Stomach (tissue), 4 donors: ENCODE measurements around the gene ISOC1.

Experiments used
- CTCF ChIP-seq, 7 experiments: fragments of 450-650 bp in 4 of 7; fragments of 200-600 bp in 3 of 7; sonication (generic) in 3 of 7; IDR thresholded peaks; one replicate each; pipeline ENCODE4 v1.5.1; 2016 to 2019; ENCODE audit warnings: antibody characterized with exemption in 7 of 7, control low read depth in 2 of 7, mild to moderate bottlenecking in 1 of 7
- EP300 ChIP-seq: sonication (generic); formaldehyde crosslinking; IDR thresholded peaks from one replicate; pipeline ENCODE4 v1.6.1; 2017; ENCODE audit warnings: antibody characterized with exemption
- POLR2A ChIP-seq, 4 donors: fragments of 450-650 bp; IDR thresholded peaks; one replicate each; pipeline ENCODE4 v1.6.1; 2016; ENCODE audit warnings: antibody characterized with exemption in 4 of 4, control low read depth in 2 of 4, mild to moderate bottlenecking in 1 of 4, moderate library complexity in 1 of 4
- POLR2AphosphoS5 ChIP-seq, 3 donors: sonication (generic); formaldehyde crosslinking; IDR thresholded peaks; one replicate each; pipeline ENCODE4 v1.6.1; 2016; ENCODE audit warnings: antibody characterized with exemption in 3 of 3

DNA sequence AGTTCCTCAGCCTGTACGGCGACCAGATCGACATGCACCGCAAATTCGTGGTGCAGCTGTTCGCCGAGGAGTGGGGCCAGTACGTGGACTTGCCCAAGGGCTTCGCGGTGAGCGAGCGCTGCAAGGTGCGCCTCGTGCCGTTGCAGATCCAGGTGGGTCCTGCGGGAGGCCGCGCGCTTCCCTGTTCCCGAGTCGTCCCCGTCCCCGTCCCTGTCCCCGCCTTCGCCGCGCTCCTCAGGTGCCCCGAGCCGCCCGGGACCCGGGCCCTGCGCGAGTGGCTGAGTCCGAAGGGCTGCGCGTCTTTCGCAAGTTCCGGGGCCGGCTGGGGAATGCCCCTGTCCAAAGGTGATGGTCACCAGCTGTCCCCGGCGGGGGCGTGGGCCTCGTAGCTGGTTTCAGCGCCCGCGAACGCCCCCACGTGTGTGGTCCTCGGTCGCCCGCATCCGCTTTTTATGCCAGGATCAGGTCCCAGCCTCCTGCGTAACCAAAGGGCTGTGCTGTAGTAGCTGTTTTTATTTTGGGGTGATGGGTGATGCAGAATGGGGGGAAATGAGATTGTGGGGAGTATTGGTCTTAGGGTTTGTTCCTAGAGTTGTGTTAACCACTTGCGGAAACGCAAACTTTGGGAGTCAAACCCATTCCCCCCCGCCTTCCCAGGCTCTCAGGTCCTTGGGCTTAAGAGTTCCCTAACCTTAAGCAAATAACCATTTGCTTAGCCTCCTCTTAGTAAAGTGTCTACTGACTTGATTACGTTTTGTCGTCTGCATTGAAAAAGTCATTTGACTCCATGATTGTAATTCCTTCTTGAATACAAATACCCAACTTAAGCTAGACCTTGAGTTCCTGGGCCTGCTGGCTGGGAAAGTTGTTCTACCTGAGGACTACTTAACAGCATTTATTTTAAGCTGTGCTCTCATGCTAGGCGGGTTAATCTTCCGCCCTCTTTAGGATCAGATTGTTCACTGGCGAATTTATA, 663 bp downstream of the ISOC1 start:
- TF ChIP-seq CTCF (IDR thresholded peaks at IDR 0.05) (no peak), EP300 (no peak), POLR2A (IDR thresholded peaks at IDR 0.05) (no peak), POLR2AphosphoS5 (IDR thresholded peaks at IDR 0.05) (peak in 1 of 3 donors; percentile 45)
